GM10266 (cell line): ENCODE results near the gene COL21A1.

Experiments
- DNase-seq: peaks from one replicate; pipeline ENCODE4 v3.0.0; 2012; ENCODE audit errors: extremely low spot score
- CTCF ChIP-seq: IDR thresholded peaks from 2 replicates; pipeline ENCODE4 v1.5.1; 2012; ENCODE audit warnings: mild to moderate bottlenecking, low read depth; ENCODE audit not compliant: control insufficient read depth, insufficient read depth; ENCODE audit errors: missing control alignments

Gene COL21A1

GRCh38 chr6:56245903-56246351, 1.5 kb downstream of the COL21A1 start:
- DNase-seq, result no peak
- no peak for TF ChIP-seq CTCF

- TF ChIP-seq CTCF, result no peak
- no peak for DNase-seq
Measured at GRCh38 chr6:56244528-56245253, 2.7 kb downstream of the COL21A1 start.

GRCh38 chr6:56244089-56244488, 3.3 kb downstream of the COL21A1 start:
- DNase-seq, result no peak
- no peak for TF ChIP-seq CTCF

- DNase-seq, result no peak
Measured at GRCh38 chr6:56243518-56244070, 3.8 kb downstream of the COL21A1 start.

GRCh38 chr6:56242346-56242745, 5.0 kb downstream of the COL21A1 start:
- no peak for TF ChIP-seq CTCF

More at GRCh38 chr6:56243518-56244070, 3.8 kb downstream of the COL21A1 start:
- no peak for TF ChIP-seq CTCF

GRCh38 chr6:56241124-56241802, 6.1 kb downstream of the COL21A1 start:
- DNase-seq, result no peak
- no peak for TF ChIP-seq CTCF

More at GRCh38 chr6:56242346-56242745, 5.0 kb downstream of the COL21A1 start:
- DNase-seq, result no peak

- DNase-seq, result no peak
- no peak for TF ChIP-seq CTCF
Measured at GRCh38 chr6:56238352-56238751, 9.0 kb downstream of the COL21A1 start.
